Astrocyte of the spinal cord (primary cell): ENCODE results near the gene RND3.

Experiments
- DNase-seq: peaks from one replicate; pipeline ENCODE4 v3.0.0; 2011; ENCODE audit warnings: low read depth, low spot score
- H3K4me3 ChIP-seq: 2 replicates; pipeline ENCODE4 v1.5.1; 2011; ENCODE audit warnings: low read depth, mild to moderate bottlenecking, low read length, moderate library complexity
- in situ Hi-C: cut with HindIII; loops from 2 replicates; pipeline ENCODE4 v1.10.0; 2017; ENCODE audit warnings: low sequenced_read_pairs
- TF ChIP-seq, protein P1 (sequence below): IDR thresholded peaks from 2 replicates; pipeline ENCODE4 v1.5.1; 2012; ENCODE audit warnings: low read depth, mild to moderate bottlenecking, low read length, inconsistent platforms

Gene RND3

GRCh38 chr2:150517951-150518680, 30.6 kb upstream of the RND3 start:
- TF ChIP-seq, protein P1, sequence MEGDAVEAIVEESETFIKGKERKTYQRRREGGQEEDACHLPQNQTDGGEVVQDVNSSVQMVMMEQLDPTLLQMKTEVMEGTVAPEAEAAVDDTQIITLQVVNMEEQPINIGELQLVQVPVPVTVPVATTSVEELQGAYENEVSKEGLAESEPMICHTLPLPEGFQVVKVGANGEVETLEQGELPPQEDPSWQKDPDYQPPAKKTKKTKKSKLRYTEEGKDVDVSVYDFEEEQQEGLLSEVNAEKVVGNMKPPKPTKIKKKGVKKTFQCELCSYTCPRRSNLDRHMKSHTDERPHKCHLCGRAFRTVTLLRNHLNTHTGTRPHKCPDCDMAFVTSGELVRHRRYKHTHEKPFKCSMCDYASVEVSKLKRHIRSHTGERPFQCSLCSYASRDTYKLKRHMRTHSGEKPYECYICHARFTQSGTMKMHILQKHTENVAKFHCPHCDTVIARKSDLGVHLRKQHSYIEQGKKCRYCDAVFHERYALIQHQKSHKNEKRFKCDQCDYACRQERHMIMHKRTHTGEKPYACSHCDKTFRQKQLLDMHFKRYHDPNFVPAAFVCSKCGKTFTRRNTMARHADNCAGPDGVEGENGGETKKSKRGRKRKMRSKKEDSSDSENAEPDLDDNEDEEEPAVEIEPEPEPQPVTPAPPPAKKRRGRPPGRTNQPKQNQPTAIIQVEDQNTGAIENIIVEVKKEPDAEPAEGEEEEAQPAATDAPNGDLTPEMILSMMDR, result no peak
- in situ Hi-C loops, result no loop called here
- peak; percentile 81 for DNase-seq
- H3K4me3 ChIP-seq, result no peak overlapping the region

DNA sequence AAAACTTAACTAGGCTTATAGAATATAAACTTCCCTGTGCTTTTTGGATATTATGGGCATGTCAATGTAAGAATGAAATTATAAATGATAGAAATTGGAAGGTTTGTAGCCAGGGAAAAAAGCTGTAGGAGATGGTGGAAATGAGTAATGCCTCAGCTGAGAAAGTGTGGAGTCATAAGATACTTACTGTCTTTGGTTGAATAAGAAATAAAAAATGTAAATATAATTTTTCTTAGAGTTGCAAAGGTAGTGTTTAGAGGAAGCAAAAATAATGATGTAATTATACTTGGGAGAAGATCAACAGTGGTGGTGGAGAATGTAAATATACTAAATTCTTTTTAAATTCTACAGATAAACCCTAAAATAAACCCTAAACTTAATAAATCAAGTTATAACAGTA, 26.2 kb upstream of the RND3 start:
- in situ Hi-C loops, result no loop called here
- H3K4me3 ChIP-seq, result no peak overlapping the region

GRCh38 chr2:150508497-150509137, 21.1 kb upstream of the RND3 start:
- no peak for DNase-seq
- in situ Hi-C loops, result no loop called here
- TF ChIP-seq, protein P1, result no peak

More for the DNA sequence above, 26.2 kb upstream of the RND3 start:
- peak; percentile 45 for DNase-seq
- TF ChIP-seq, protein P1, result no peak

DNA sequence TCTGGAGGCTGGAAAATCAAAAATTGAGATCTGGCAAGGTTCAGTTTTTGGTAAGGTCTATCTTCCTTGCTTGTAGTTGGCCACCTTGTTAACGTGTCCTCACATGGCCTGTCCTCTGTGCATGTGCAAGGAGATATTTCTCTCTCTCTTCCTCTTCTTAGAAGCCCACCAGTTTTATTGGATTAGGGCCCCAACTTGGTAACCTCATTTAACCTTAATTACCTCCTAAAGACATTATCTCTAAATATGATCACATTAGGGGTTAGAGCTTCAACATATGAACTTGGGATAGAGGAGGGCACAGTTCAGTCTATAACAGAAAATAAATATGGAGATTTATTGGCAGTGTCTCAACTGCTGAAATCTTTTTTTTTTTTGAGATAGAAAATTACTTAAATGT, 19.6 kb upstream of the RND3 start:
- no peak for DNase-seq
- TF ChIP-seq, protein P1, result no peak
- in situ Hi-C loops, result no loop called here
- H3K4me3 ChIP-seq, result no peak overlapping the region

More at GRCh38 chr2:150508497-150509137, 21.1 kb upstream of the RND3 start:
- no peak overlapping the region for H3K4me3 ChIP-seq

DNA sequence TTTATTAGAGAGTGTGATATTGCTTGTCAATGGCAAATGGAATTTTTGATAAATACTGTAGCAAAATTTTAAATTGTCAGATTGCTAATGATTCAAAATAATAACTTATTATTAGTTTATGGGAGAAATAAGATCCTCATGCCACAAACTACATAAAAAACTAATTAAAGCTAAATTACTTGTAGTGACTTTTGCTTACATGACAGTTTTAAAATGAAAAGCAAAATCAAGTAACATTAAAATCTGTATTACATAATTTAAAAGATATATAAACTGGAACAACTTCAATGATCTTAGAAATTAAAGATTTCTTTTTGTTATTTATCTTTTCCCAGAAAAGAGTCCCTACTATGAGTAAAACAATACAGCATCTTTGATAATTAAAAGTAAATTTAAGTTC, 17.7 kb upstream of the RND3 start:
- TF ChIP-seq, protein P1, result no peak
- in situ Hi-C loops, result no loop called here
- DNase-seq, result no peak
- H3K4me3 ChIP-seq, result no peak overlapping the region

DNA sequence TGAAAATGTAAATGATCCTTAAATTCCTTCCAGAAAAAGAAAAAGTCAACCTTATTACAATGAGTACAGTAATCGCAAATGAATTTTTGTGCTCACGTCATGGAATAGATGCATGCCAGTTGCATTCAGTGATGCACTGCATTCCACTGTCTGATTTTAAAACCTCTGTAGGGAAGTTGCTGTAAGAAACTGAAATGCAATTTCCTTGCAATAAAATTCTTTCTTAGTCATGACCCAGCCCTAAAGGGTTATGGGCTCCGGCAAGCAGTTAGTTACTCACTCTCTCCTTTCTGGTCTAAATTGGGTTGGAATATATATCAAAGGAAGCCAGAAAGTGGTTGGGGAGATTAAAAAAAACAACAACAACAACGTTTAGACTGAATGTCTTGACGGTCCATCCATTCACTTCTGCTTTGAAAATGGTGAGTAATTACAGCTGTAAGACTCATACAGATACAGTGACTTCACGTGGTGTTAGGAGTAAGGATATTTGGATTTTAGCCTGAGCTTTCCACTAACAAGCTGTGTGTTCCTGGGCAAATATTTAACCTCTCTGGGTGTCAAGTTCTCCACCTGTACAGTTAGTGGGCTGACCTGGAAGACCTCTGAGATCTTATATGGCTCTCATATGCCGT, 8.6 kb upstream of the RND3 start:
- in situ Hi-C loops, result no loop called here
- H3K4me3 ChIP-seq, result no peak overlapping the region
- peak; percentile 95 for DNase-seq
- TF ChIP-seq, protein P1, result no peak
